H1 (cell line): ENCODE data around the gene DOK7. TPM values are rescaled to one million over a fixed set of nuclear protein-coding genes. Genes with fewer than 3 reads are reported as not detected.

Experiments
- CTCF ChIA-PET: fragments of 300-600 bp; sonication (Branson Sonifier 250); formaldehyde crosslinking; loops from one replicate; lab custom pipeline; 2021; ENCODE audit not compliant: partially characterized antibody; lab: Charles Lee
- POLR2A ChIA-PET: fragments of 300-600 bp; sonication (Branson Sonifier 250); formaldehyde crosslinking; loops from one replicate; lab custom pipeline; 2021; ENCODE audit warnings: inconsistent platforms; ENCODE audit not compliant: partially characterized antibody; lab: Charles Lee
- DNase-seq, 2 experiments: peaks; one replicate each; pipeline versions ENCODE4 v3.0.0 to v3.0.0-alpha.2; 2010 to 2022; ENCODE audit warnings: low spot score in 2 of 2, low read depth in 1 of 2, mixed read lengths in 1 of 2
- FAIRE-seq: peaks from 2 replicates; lab custom pipeline; 2011; peaks lifted over from hg19 to GRCh38; lab: Jason Lieb, UNC
- H2AFZ ChIP-seq: 2 replicates; pipeline ENCODE4 v1.8.1; 2012; ENCODE audit warnings: low read length, inconsistent platforms
- H2AK5ac ChIP-seq: 2 replicates; pipeline ENCODE4 v1.6.1; 2013; ENCODE audit warnings: low read depth, low read length
- H2BK120ac ChIP-seq: replicated peaks from 2 replicates; pipeline ENCODE3; 2013; ENCODE audit warnings: low read depth, low read length, inconsistent platforms
- H2BK12ac ChIP-seq: 2 replicates; pipeline ENCODE4 v1.6.1; 2013; ENCODE audit warnings: low read depth, low read length
- H2BK15ac ChIP-seq: 2 replicates; pipeline ENCODE4 v1.6.1; 2013; ENCODE audit warnings: low read length
- H2BK20ac ChIP-seq: 2 replicates; pipeline ENCODE4 v1.6.1; 2013; ENCODE audit warnings: low read length
- H2BK5ac ChIP-seq: 2 replicates; pipeline ENCODE4 v1.6.1; 2013; ENCODE audit warnings: low read depth, low read length
- H3K14ac ChIP-seq: 2 replicates; pipeline ENCODE4 v1.6.1; 2013; ENCODE audit warnings: inconsistent platforms; ENCODE audit not compliant: insufficient read length
- H3K18ac ChIP-seq: 2 replicates; pipeline ENCODE4 v1.6.1; 2013; ENCODE audit warnings: low read length; ENCODE audit errors: extremely low read depth
- H3K23ac ChIP-seq: 2 replicates; pipeline ENCODE4 v1.6.1; 2013; ENCODE audit warnings: inconsistent platforms; ENCODE audit not compliant: insufficient read length
- H3K23me2 ChIP-seq: 2 replicates; pipeline ENCODE4 v1.6.1; 2013; ENCODE audit warnings: low read depth, low read length
- H3K27ac ChIP-seq: 2 replicates; pipeline ENCODE4 v1.6.1; 2011; ENCODE audit warnings: low read depth, low read length, inconsistent platforms
- H3K27me3 ChIP-seq, 4 experiments: replicated peaks in 1 of 4; 1 replicate in 1 of 4; 2 replicates in 3 of 4; pipeline versions ENCODE4 v1.6.1 to v1.8.1; 2011 to 2013; ENCODE audit warnings: low read length in 3 of 4, mild to moderate bottlenecking in 3 of 4, inconsistent platforms in 2 of 4, mixed read lengths in 2 of 4, moderate library complexity in 1 of 4; ENCODE audit not compliant: control insufficient read depth in 3 of 4, insufficient read depth in 3 of 4; ENCODE audit errors: extremely low read depth in 1 of 4
- H3K36me3 ChIP-seq, 4 experiments: 2 replicates each; pipeline versions ENCODE4 v1.6.1 to v1.8.1; 2011 to 2013; ENCODE audit warnings: mild to moderate bottlenecking in 4 of 4, low read length in 3 of 4, moderate library complexity in 2 of 4, control low read depth in 1 of 4, inconsistent platforms in 1 of 4; ENCODE audit not compliant: insufficient read depth in 4 of 4, control insufficient read depth in 2 of 4
- H3K4ac ChIP-seq: replicated peaks from 2 replicates; pipeline ENCODE3; 2013; ENCODE audit warnings: low read length, low read depth, mixed read lengths, inconsistent platforms; ENCODE audit not compliant: insufficient read length
- H3K4me1 ChIP-seq, 4 experiments: replicated peaks in 1 of 4; 1 replicate in 1 of 4; 2 replicates in 3 of 4; pipeline versions ENCODE4 v1.6.1 to v1.8.1; 2011 to 2013; ENCODE audit warnings: low read length in 3 of 4, inconsistent platforms in 2 of 4, mixed read lengths in 1 of 4; ENCODE audit not compliant: insufficient read depth in 4 of 4, control insufficient read depth in 3 of 4
- H3K4me2 ChIP-seq, 2 experiments: 2 replicates each; pipeline versions ENCODE4 v1.6.1 to v1.8.1; 2011 to 2013; ENCODE audit warnings: low read depth in 2 of 2, low read length in 2 of 2, control low read depth in 1 of 2, inconsistent platforms in 1 of 2, mild to moderate bottlenecking in 1 of 2; ENCODE audit not compliant: insufficient read depth in 1 of 2
- H3K4me3 ChIP-seq, 4 experiments: fragments of 200-600, 300-600 bp in 1 of 4; sonication (generic), shearing (Covaris generic), sonication (Bioruptor Twin) in 1 of 4; 2 replicates each; pipeline versions ENCODE4 v1.5.1 to v1.8.1; 2011 to 2016; ENCODE audit warnings: low read length in 4 of 4, low read depth in 3 of 4, control low read depth in 2 of 4, inconsistent platforms in 2 of 4, mild to moderate bottlenecking in 2 of 4, mixed read lengths in 1 of 4, moderate library complexity in 1 of 4; ENCODE audit not compliant: insufficient read depth in 2 of 4; ENCODE audit errors: extremely low read depth in 1 of 4
- H3K56ac ChIP-seq: replicated peaks from 2 replicates; pipeline ENCODE3; 2013; ENCODE audit warnings: low read depth, mild to moderate bottlenecking, mixed read lengths, low read length, inconsistent platforms; ENCODE audit not compliant: insufficient read length
- H3K79me1 ChIP-seq: 2 replicates; pipeline ENCODE4 v1.6.1; 2013; ENCODE audit warnings: low read depth, low read length, control low read depth
- H3K79me2 ChIP-seq, 2 experiments: 2 replicates each; pipeline versions ENCODE4 v1.6.1 to v1.8.1; 2012 to 2013; ENCODE audit warnings: low read length in 2 of 2, mild to moderate bottlenecking in 2 of 2, inconsistent platforms in 1 of 2; ENCODE audit not compliant: insufficient read depth in 2 of 2, control insufficient read depth in 1 of 2
- H3K9ac ChIP-seq, 4 experiments: replicated peaks in 1 of 4; 1 replicate in 1 of 4; 2 replicates in 3 of 4; pipeline versions ENCODE4 v1.6.1 to v1.8.1; 2011 to 2013; ENCODE audit warnings: low read depth in 3 of 4, low read length in 3 of 4, control low read depth in 2 of 4, mild to moderate bottlenecking in 2 of 4, moderate library complexity in 2 of 4, inconsistent platforms in 1 of 4; ENCODE audit errors: extremely low read depth in 1 of 4
- H3K9me3 ChIP-seq, 2 experiments: 2 replicates each; pipeline versions ENCODE4 v1.6.1 to v1.8.1; 2012 to 2013; ENCODE audit warnings: mild to moderate bottlenecking in 2 of 2, moderate library complexity in 2 of 2, control low read depth in 1 of 2, inconsistent platforms in 1 of 2, low read depth in 1 of 2, low read length in 1 of 2, mixed read lengths in 1 of 2; ENCODE audit not compliant: insufficient read depth in 2 of 2
- H4K20me1 ChIP-seq, 2 experiments: replicated peaks in 1 of 2; 2 replicates each; pipeline versions ENCODE3 to v1.8.1; 2011 to 2013; ENCODE audit warnings: inconsistent platforms in 2 of 2, low read length in 2 of 2, mild to moderate bottlenecking in 1 of 2; ENCODE audit not compliant: insufficient read depth in 2 of 2, control insufficient read depth in 1 of 2
- H4K5ac ChIP-seq: 2 replicates; pipeline ENCODE4 v1.6.1; 2013; ENCODE audit warnings: low read length, low read depth, mixed read lengths, inconsistent platforms; ENCODE audit not compliant: insufficient read length
- H4K8ac ChIP-seq: 2 replicates; pipeline ENCODE4 v1.8.0; 2013; ENCODE audit warnings: mild to moderate bottlenecking, moderate library complexity, low read length, inconsistent platforms; ENCODE audit not compliant: insufficient read depth; ENCODE audit errors: extremely low read depth
- H4K91ac ChIP-seq: replicated peaks from 2 replicates; pipeline ENCODE3; 2013; ENCODE audit warnings: low read length, mixed read lengths, inconsistent platforms; ENCODE audit not compliant: insufficient read length
- ATF2 ChIP-seq: IDR thresholded peaks from 2 replicates; pipeline ENCODE4 v1.6.1; 2012; ENCODE audit warnings: low read length, inconsistent platforms
- HDAC2 ChIP-seq, 2 experiments: fragments of 300-600 bp in 1 of 2; sonication (generic) in 1 of 2; IDR thresholded peaks; 2 replicates each; pipeline ENCODE4 v1.6.1; 2011 to 2012; ENCODE audit warnings: low read depth in 2 of 2, low read length in 2 of 2, mild to moderate bottlenecking in 2 of 2, moderate library complexity in 2 of 2, borderline replicate concordance in 1 of 2, inconsistent platforms in 1 of 2
- JUN ChIP-seq: IDR thresholded peaks from 2 replicates; pipeline ENCODE4 v1.6.1; 2011; ENCODE audit warnings: low read depth, mild to moderate bottlenecking, improper control_type of control experiment, low read length
- PHF8 ChIP-seq: fragments of 200-600 bp; sonication (generic); conservative IDR thresholded peaks from 2 replicates; pipeline ENCODE4 v1.7.1; 2012; ENCODE audit warnings: low read depth, mild to moderate bottlenecking, inconsistent platforms, low read length, moderate library complexity
- POLR2A ChIP-seq, 2 experiments: IDR thresholded peaks; 1 replicate in 1 of 2; 2 replicates in 1 of 2; pipeline ENCODE4 v1.6.1; 2011; ENCODE audit warnings: low read depth in 2 of 2, low read length in 2 of 2, mild to moderate bottlenecking in 2 of 2; ENCODE audit errors: control extremely low read depth in 1 of 2
- SUZ12 ChIP-seq: fragments of 200-600 bp; sonication (generic); IDR thresholded peaks from 2 replicates; pipeline ENCODE4 v1.6.1; 2012; ENCODE audit warnings: mild to moderate bottlenecking, inconsistent platforms, low read length, moderate library complexity, mixed read lengths
- TAF7 ChIP-seq: optimal IDR thresholded peaks from 2 replicates; pipeline ENCODE3; 2011; ENCODE audit warnings: low read depth, mild to moderate bottlenecking, inconsistent platforms, low read length, moderate library complexity, borderline replicate concordance
- TBP ChIP-seq: IDR thresholded peaks from 2 replicates; pipeline ENCODE4 v1.6.1; 2011; ENCODE audit warnings: low read depth, low read length, improper control_type of control experiment
- WGBS, 2 experiments: shearing (Covaris generic) in 1 of 2; methylation state at CpG; one replicate each; pipeline versions ENCODE4 v1.1.6 to v1.1.7; 2013 to 2015; ENCODE audit warnings: low lambda C conversion rate in 2 of 2, mixed read lengths in 2 of 2, inconsistent platforms in 1 of 2, low coverage in 1 of 2, missing lambda C conversion rate in 1 of 2; ENCODE audit not compliant: insufficient replicate concordance in 2 of 2, insufficient coverage in 1 of 2, insufficient read length in 1 of 2; ENCODE audit errors: extremely low coverage in 1 of 2, missing lambda C conversion rate in 1 of 2; 5-methylcytosine and 5-hydroxymethylcytosine counted together
- polyA plus RNA-seq, 7 experiments: library from polyadenylated mRNA; depleted of rRNA in 3 of 7; stranded (reverse) in 5 of 7; unstranded in 2 of 7; fragments of >200 nt in 5 of 7; fragments of 200-250 nt in 2 of 7; gene quantifications; 1 replicate in 5 of 7; 2 replicates in 1 of 7; 4 replicates in 1 of 7; pipeline versions ENCODE4 v1.2.1 to v1.2.3, GENCODE V29; 2011 to 2013; ENCODE audit warnings: missing spikeins in 2 of 7, mixed read lengths in 2 of 7
- total RNA-seq: library from RNA; stranded (reverse); fragmentation: NEBNext Ultra II Directional; extraction: Animal tissue kit (Norgen Biotek cat#: 25700); gene quantifications from 2 replicates; pipeline ENCODE4 v1.2.1, GENCODE V29; 2021

The DOK7 gene
- total and polyA plus RNA-seq, 2 of the 8 experiments (the other 6 are each of a cell fraction or from before 2014, with no cell fraction given) = 0.32 TPM; not detected in 1

- H3K79me2 ChIP-seq = no peaks in the 10 kb centered on the region; a peak in 1 of 4 replicates
- H3K18ac ChIP-seq = no peak overlapping the region
- H2BK12ac ChIP-seq = no peak overlapping the region
- H4K8ac ChIP-seq = no peak overlapping the region
- H4K91ac ChIP-seq = no peak overlapping the region
- H3K4ac ChIP-seq = no peak overlapping the region
- DNase-seq = no peak
- H3K27me3 ChIP-seq = peaks cover 14 to 44% (median 34%) of the 10 kb centered on the region in 4 experiments; a peak in 6 of 7 replicates
- no peak overlapping the region for H3K4me3 ChIP-seq
- ChIA-PET POLR2A (interaction anchor here (0.6 kb wide), 1 partner anchor 271 kb away, joined by 3 read pairs; no protein-coding TSS in a partner anchor), CTCF (interaction anchor here (0.7 to 8.0 kb wide), 3 partner anchors 15 to 275 kb away, joined by 3 to 72 read pairs (median 4); no protein-coding TSS in a partner anchor)
- H3K4me2 ChIP-seq = no peak overlapping the region
- no peaks in the 10 kb centered on the region for H3K23me2 ChIP-seq
- H3K14ac ChIP-seq = no peak overlapping the region
- peaks cover 28 to 54% of the 10 kb centered on the region in 2 experiments for H4K20me1 ChIP-seq
- no peak for FAIRE-seq
- H3K79me1 ChIP-seq = no peaks in the 10 kb centered on the region; the same call in none of the 2 replicates
- no peak overlapping the region for H3K23ac ChIP-seq
- H4K5ac ChIP-seq = no peak overlapping the region
- H3K27ac ChIP-seq = no peak overlapping the region
- H3K56ac ChIP-seq = no peak overlapping the region
- WGBS, 2 experiments = 95% methylated on average over 14 of the region's 20 CpGs; no CpG with 5 or more reads in 1 of the 2 experiments
- H2BK15ac ChIP-seq = no peak overlapping the region
- no peak overlapping the region for H3K9ac ChIP-seq
- H3K9me3 ChIP-seq = no peaks in the 10 kb centered on the region
- H2BK120ac ChIP-seq = no peak overlapping the region
- H2AK5ac ChIP-seq = no peak overlapping the region
- H2BK5ac ChIP-seq = no peak overlapping the region
- peaks cover 0 to 6% (median 3%) of the 10 kb centered on the region in 4 experiments; a peak in 5 of 7 replicates for H3K4me1 ChIP-seq
- 0 out of 8 replicates have a peak, but pooled peaks cover 0 to 2% (median 0%) of the 10 kb centered on the region in 4 experiments for H3K36me3 ChIP-seq
- H2BK20ac ChIP-seq = no peak overlapping the region
- H2AFZ ChIP-seq = no peak overlapping the region
- TF ChIP-seq TAF7 = no peak
- TF ChIP-seq POLR2A (IDR thresholded peaks at IDR 0.05; ENCODE audit: control extremely low read depth in 1 of 2, low read depth in 2 of 2, low read length in 2 of 2) = no peak
- no peak for TF ChIP-seq TBP
- TF ChIP-seq PHF8 = no peak
- TF ChIP-seq ATF2 = no peak
- TF ChIP-seq HDAC2 (IDR thresholded peaks at IDR 0.05; ENCODE audit: borderline replicate concordance in 1 of 2, low read depth in 2 of 2, low read length in 2 of 2) = no peak
- no peak for TF ChIP-seq SUZ12
- no peak for TF ChIP-seq JUN
Measured at GRCh38 chr4:3498901-3499510, 35.9 kb downstream of the DOK7 start.
